HUES64 (cell line): ENCODE measurements around the gene P2RX6.
"Not testable (repeated sequence)": the region's sequence is repeated elsewhere in the genome, so short reads cannot be mapped to it uniquely, and the experiment has no call there.

ENCODE experiments used
- H3K27ac ChIP-seq: 2 replicates; pipeline ENCODE4 v1.7.0; 2013; ENCODE audit warnings: low read depth, low read length, inconsistent platforms
- H3K27me3 ChIP-seq: 2 replicates; pipeline ENCODE4 v1.6.1; 2013; ENCODE audit warnings: mild to moderate bottlenecking, low read length; ENCODE audit not compliant: insufficient read depth
- H3K36me3 ChIP-seq: 2 replicates; pipeline ENCODE4 v1.6.1; 2013; ENCODE audit warnings: mild to moderate bottlenecking, low read length; ENCODE audit not compliant: insufficient read depth
- H3K4me1 ChIP-seq: 2 replicates; pipeline ENCODE4 v1.6.1; 2013; ENCODE audit warnings: mild to moderate bottlenecking, low read length, moderate library complexity; ENCODE audit not compliant: insufficient read depth
- H3K4me3 ChIP-seq: 2 replicates; pipeline ENCODE4 v1.5.1; 2013; ENCODE audit warnings: mild to moderate bottlenecking, low read length, moderate library complexity
- H3K9ac ChIP-seq: 2 replicates; pipeline ENCODE4 v1.6.1; 2013; ENCODE audit warnings: mild to moderate bottlenecking, low read depth, low read length
- H3K9me3 ChIP-seq: 2 replicates; pipeline ENCODE4 v1.6.1; 2013; ENCODE audit warnings: low read depth, low read length; ENCODE audit not compliant: insufficient read depth
- WGBS: fragments of 150-250, 120-280 bp; methylation state at CpG from one replicate; pipeline ENCODE4 v1.1.7; 2013; ENCODE audit warnings: missing lambda C conversion rate; 5-methylcytosine and 5-hydroxymethylcytosine counted together

Gene P2RX6

DNA sequence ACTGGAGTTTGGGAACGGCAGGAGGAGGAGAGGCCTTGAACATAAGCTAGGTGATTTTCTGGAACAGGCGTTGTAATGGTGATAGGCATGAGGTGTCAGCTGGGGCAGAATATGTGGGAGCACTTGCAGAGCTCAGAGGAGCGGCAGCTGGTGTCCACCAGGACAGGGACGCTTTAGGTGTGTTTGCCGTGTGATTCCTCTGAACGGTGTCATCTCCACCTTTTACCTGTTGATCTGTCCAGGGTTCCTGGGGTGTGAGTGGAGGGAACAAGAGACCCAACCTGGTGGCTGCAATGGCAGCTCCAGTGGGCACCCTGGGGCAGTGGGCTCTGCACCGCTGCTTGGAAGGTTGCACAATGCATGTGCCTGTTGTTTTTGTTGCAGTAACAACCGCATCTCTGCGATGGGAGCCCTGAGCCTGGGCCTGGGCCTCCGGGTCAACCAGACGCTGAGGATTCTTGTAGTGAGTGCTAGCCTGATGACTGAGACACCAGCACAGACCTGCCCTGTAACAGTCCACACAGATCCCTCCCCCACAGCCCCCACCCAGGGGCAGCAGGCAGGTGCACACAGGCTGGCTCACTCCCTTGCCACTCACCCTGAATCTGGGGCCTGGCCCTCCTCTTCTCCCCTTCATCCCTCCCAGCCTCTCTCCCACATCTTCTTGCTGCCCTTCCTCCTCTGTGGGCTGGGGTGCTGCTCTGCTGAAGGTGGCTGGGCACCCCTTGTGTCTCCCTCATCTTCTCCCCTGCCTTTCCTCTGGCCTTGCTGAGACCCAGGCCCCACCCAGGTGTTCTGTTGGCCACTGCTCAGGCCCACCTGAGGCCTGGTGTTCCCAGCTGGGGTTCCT lies 40.0 kb downstream of the P2RX6 start:
- Histone ChIP-seq H3K36me3 (no peaks in the 10 kb centered on the region), H3K4me3 (no peak overlapping the region), H3K4me1 (peaks cover 19% of the 10 kb centered on the region), H3K9me3 (no peaks in the 10 kb centered on the region), H3K27me3 (no peaks in the 10 kb centered on the region), H3K27ac (no peak overlapping the region), H3K9ac (no peak overlapping the region)
- 85% methylated on average over 11 of the region's 11 CpGs for WGBS

DNA sequence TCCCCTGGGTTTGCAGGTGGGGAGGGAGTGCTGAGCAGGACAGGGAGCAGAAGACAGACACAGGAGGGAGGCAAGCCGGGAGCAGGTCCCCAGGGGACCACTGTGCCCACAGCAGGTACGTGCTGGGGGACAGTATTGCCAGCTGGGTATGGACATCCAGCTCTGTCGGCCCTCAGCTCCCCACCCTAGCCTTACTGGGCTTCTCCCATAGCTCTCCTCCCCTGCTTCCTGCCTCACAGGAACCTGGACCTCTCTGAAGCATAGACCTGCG lies 40.5 kb downstream of the P2RX6 start:
- H3K9ac ChIP-seq, result no peak overlapping the region
- no peaks in the 10 kb centered on the region for H3K9me3 ChIP-seq
- H3K27ac ChIP-seq, result no peak overlapping the region
- no peaks in the 10 kb centered on the region for H3K36me3 ChIP-seq
- no peaks in the 10 kb centered on the region for H3K27me3 ChIP-seq
- H3K4me3 ChIP-seq, result no peak overlapping the region
- 67% methylated on average over 4 of the region's 4 CpGs for WGBS
- peaks cover 19% of the 10 kb centered on the region for H3K4me1 ChIP-seq

DNA sequence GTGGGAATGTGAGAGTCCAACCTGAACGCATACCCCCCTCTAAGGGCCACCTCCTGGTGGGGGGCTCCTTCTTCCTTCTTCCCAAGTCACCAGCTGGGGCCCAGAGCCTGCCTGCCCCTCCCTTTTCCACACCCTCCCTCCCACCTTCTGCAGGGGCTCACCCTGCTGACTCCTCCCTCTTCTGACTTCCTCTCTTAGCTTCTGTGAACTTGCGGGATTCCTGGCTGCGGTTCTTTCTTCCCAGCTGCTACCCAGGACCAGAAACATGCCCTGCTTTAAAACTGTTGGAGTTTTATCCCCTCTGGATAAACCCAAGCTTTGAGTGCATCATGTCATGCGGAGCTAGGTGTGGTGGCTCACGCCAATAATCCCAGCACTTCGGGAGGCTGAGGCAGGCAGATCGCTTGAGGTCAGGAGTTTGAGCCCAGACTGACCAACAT lies 40.9 kb downstream of the P2RX6 start:
- Histone ChIP-seq H3K27ac (no peak overlapping the region), H3K9ac (no peak overlapping the region), H3K4me1 (peaks cover 19% of the 10 kb centered on the region), H3K36me3 (no peaks in the 10 kb centered on the region), H3K4me3 (no peak overlapping the region), H3K27me3 (no peaks in the 10 kb centered on the region), H3K9me3 (no peaks in the 10 kb centered on the region)
- 51% methylated on average over 7 of the region's 7 CpGs for WGBS

DNA sequence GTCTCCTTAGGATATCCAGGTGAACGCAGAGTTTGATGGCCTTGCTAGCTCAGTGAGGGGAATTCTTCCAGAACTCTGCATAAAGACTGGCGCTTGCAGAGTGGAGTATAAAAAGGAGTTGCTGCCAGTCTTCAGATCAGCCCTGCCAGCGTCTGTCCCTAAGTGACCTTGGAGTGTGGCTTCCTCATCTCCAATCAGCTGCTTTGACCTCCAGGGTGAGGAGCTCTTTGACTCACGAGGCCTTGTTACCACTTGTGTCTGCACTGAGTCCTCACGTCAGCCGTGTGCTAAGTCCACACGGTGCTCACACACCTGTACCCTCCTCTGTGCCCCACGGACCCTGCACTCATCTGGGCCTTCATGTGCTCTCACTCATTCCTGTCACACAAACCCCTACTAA lies 45.4 kb downstream of the P2RX6 start:
- H3K27ac ChIP-seq, H3K36me3 ChIP-seq, H3K27me3 ChIP-seq, H3K9me3 ChIP-seq, H3K4me3 ChIP-seq, H3K9ac ChIP-seq, H3K4me1 ChIP-seq: not testable (repeated sequence)
- 93% methylated on average over 4 of the region's 8 CpGs for WGBS

DNA sequence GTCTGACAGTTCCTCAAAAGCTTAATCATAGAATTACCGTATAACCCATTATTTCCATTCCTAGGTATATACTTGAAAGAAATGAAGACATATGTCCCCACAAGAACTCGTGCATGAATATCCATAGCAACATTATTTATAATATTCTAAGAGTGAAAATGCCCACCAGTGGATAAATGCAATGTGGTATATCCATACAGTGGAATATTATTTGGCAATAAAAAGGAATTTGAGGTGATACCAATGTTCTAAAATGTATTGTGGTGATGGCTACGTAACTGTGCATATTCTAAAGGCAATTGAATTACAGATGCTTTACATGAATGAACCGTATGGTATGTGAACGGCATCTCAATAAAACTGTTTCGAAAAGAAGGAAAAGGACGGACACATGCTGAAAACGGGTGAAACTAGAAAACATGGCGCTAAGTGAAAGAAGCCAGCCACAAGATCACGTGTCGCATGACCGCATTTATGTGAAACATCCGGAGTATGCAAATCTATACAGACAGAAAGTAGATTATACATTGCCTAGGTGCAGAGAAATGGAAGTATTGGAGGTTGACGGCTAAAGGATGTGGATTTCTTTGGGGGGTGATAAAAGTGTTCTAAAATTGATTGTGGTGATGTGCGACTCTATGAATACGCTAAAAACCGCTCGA lies 46.8 kb downstream of the P2RX6 start:
- H3K27me3 ChIP-seq, H3K4me3 ChIP-seq, H3K36me3 ChIP-seq, H3K9me3 ChIP-seq, H3K27ac ChIP-seq, H3K4me1 ChIP-seq, H3K9ac ChIP-seq: not testable (repeated sequence)
- 94% methylated on average over 15 of the region's 18 CpGs for WGBS

DNA sequence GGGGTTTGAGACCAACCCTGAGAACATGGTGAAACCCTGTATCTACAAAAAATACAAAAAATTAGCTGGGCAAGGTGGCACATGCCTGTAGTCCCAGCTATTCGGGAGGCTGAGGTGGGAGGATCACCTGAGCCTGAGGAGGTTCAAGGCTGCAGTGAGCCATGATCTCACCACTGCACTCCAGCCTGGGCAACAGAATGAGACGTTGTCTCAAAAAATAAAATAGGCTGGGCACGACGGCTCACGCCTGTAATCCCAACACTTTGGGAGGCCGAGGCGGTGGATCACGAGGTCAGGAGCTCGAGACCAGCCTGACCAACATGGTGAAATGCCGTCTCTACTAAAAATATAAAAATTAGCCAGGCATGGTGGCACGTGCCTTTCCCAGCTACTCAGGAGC lies 49.5 kb downstream of the P2RX6 start:
- H3K9me3 ChIP-seq, H3K27ac ChIP-seq, H3K9ac ChIP-seq, H3K4me1 ChIP-seq, H3K36me3 ChIP-seq, H3K27me3 ChIP-seq, H3K4me3 ChIP-seq: not testable (repeated sequence)
- WGBS, result 95% methylated on average over 11 of the region's 11 CpGs

DNA sequence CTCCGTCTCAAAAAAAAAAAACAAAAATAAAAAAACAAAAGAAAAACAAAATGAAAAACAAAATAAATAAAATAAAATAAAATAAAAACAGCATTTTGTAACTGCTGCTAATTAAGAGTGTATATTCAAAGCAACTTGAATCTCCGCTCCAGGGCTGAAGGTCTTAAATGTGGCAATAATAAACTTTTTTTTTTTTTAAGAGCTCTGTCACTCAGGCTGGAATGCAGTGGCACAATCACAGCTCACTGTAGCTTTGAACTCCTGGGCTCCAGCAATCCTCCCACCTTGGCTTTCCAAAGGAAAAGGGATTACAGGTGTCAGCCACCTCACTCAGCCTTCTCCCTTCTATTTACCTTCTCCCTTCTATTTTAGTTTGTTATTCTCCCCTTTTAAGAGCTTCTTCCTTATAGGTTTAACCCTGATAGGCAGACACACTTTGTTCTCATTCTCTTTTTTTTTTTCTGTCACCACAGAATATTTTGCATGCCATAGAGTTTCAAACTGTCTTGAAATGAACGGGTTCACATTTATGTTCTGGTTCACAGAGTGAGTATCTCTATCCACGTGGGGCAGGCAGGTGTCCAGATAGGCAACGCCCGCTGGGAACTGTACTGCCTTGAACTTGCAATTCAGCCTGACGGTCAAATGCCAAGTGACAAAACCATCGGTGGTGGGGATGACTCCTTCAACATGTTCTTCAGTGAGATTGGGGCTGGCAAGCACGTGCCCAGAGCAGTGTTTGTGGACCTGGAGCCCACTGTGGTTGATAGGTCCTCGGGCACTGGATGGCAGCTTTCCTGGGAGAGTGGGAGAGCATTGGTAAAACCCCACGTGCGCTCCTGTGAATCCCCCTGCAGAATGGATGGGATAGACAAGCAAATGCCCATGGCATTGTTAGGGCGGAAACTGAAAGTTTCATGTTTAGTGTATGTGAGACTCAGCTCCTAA lies 50.2 kb downstream of the P2RX6 start:
- Histone ChIP-seq H3K4me3 (no peak overlapping the region), H3K9ac (no peak overlapping the region), H3K27me3 (no peaks in the 10 kb centered on the region), H3K27ac (no peak overlapping the region), H3K4me1 (no peaks in the 10 kb centered on the region), H3K9me3 (no peaks in the 10 kb centered on the region), H3K36me3 (no peaks in the 10 kb centered on the region)
- 80% methylated on average over 12 of the region's 13 CpGs for WGBS

DNA sequence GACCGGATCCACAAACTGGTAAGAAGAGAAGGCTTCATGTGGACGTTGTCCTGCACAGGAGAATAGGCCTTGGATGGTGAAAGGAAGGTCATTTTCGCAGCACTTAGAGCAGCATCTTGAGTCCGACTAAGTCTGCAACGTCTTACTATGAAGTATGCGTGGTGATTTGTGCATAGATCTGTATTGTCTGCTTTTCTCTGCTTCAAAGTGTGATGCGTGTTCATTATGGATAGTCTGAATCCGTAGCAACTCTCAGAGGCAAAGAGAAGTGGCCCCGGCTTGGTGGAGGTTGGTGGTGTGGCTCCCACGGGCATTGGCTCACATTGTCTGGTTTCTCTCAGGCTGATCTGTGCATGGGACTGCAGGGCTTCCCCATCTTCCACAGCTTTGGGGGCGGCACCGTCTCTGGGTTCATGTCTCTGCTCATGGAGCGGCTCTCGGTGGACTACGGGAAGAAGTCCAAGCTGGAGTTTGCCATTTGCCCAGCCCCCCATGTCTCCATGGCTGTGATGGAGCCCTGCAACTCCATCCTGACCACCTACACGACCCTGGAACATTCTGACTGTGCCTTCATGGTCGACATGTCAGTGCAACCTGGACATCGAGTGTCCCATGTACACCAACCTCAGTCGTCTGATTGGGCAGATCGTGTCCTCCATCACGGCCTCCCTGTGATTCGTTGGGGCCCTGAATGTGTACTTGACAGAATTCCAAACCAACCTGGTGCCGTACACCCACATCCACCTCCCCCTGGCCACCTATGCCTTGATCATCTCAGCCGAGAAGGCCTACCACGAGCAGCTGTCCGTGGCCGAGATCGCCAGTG lies 52.3 kb downstream of the P2RX6 start:
- no peak overlapping the region for H3K4me3 ChIP-seq

DNA sequence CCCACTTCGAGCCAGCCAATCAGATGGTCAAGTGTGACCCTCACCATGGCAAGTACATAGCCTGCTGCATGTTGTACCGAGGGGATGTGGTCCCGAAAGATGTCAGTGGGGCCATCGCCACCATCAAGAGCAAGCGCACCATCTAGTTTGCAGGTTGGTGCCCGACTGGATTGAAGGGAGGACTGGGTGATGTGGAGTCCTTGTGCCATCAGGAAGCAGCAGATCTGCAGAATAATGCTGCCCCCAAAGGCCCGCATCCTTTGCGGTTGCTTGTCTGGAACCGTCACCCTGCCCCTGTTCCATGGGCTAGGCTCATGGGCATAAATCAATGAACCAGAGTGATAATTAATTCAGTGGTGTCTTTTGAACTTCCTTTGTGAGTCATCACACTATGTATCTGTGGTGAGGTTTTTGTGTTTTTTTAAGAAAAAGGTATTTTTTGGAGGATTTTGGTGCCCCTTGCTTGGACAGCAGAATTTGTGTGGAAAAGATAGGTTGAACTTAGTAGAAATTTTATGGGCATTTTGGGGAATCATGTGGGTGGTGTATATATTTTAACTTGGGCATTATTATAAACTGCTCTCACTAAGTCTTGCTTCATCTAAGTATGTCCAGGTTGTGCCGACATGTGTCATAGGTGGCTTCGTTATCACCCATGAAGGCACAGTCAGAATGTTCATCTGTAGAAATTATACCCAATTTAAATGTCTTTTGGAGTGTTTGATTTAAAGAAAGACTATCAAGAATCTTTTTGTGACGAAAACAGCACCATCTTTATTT lies 53.1 kb downstream of the P2RX6 start:
- WGBS, result 93% methylated on average over 12 of the region's 12 CpGs
- no peak overlapping the region for H3K4me3 ChIP-seq
- no peaks in the 10 kb centered on the region for H3K36me3 ChIP-seq
- no peaks in the 10 kb centered on the region for H3K4me1 ChIP-seq
- H3K27ac ChIP-seq, result no peak overlapping the region
- H3K27me3 ChIP-seq, result no peaks in the 10 kb centered on the region
- H3K9me3 ChIP-seq, result no peaks in the 10 kb centered on the region
- no peak overlapping the region for H3K9ac ChIP-seq

More for the DNA sequence above, 52.3 kb downstream of the P2RX6 start:
- 90% methylated on average over 28 of the region's 28 CpGs for WGBS
- Histone ChIP-seq H3K9me3 (no peaks in the 10 kb centered on the region), H3K27ac (no peak overlapping the region), H3K9ac (no peak overlapping the region), H3K4me1 (no peaks in the 10 kb centered on the region), H3K36me3 (no peaks in the 10 kb centered on the region), H3K27me3 (no peaks in the 10 kb centered on the region)

DNA sequence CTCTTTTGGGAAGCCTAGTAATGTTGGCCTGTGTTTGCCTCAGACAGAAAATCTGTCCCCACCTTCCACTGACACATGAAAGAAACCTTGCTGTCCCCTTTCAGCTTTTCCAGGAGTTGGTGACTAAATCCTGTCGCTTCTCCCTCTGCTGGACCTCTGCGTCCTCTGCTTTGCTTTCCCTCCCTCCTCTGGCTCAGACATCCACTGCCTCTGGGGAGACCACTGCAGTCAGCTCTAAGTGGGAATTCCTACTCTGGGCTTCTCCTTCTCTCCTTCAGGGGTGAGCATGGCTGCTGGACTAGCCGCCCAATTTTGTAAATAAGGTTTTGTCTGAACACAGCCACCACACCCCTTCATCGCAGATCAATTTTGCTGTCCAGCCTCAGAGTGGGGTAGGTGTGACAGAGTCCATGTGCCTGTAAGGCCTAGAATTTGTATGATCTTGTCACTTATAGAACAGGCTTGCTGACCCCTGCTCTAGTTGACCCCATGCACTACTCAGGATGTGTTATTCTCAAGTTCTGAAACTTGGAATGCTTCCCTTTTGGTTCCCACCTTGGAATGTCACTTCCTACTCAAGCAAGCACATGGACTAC lies 53.8 kb downstream of the P2RX6 start:
- H3K4me3 ChIP-seq, result no peak overlapping the region
- H3K9ac ChIP-seq, result no peak overlapping the region
- WGBS, result 79% methylated on average over 4 of the region's 4 CpGs
- H3K27ac ChIP-seq, result no peak overlapping the region
- no peaks in the 10 kb centered on the region for H3K9me3 ChIP-seq
- no peaks in the 10 kb centered on the region for H3K36me3 ChIP-seq
- no peaks in the 10 kb centered on the region for H3K4me1 ChIP-seq
- no peaks in the 10 kb centered on the region for H3K27me3 ChIP-seq
